ENCODE measurements around the gene P3H4.

The P3H4 gene

GRCh38 chr17:41822216-41823140 is 10.7 kb upstream of the P3H4 start:
- DNase-seq (ENCODE audit: low read depth) = no peak

GRCh38 chr17:41821776-41822175 is 10.0 kb upstream of the P3H4 start:
- DNase-seq (ENCODE audit: low read depth) = no peak

GRCh38 chr17:41818024-41818423 is 6.3 kb upstream of the P3H4 start:
- DNase-seq (ENCODE audit: low read depth) = no peak

- DNase-seq (ENCODE audit: low read depth) = no peak
These were observed 5.0 kb upstream of the P3H4 start for GRCh38 chr17:41816637-41817320.

GRCh38 chr17:41814195-41814594 is 2.4 kb upstream of the P3H4 start:
- DNase-seq (ENCODE audit: low read depth) = peak; percentile 52

GRCh38 chr17:41813699-41814124 is 2.0 kb upstream of the P3H4 start:
- peak; percentile 57 for DNase-seq (ENCODE audit: low read depth)

- peak; percentile 9 for DNase-seq (ENCODE audit: low read depth)
These were observed 1.5 kb upstream of the P3H4 start for GRCh38 chr17:41813152-41813680.

GRCh38 chr17:41812381-41813151 is 817 bp upstream of the P3H4 start, which contains the start of gene FKBP10:
Gene FKBP10 (plus strand): TSS chr17:41813004. CDS start chr17:41813035, 31 bp downstream.
- peak; percentile 92 for DNase-seq (ENCODE audit: low read depth)

GRCh38 chr17:41810659-41811548 is 845 bp downstream of the P3H4 start:
- peak; percentile 14 for DNase-seq (ENCODE audit: low read depth)

GRCh38 chr17:41806685-41807445 is 4.9 kb downstream of the P3H4 start:
- no peak for DNase-seq (ENCODE audit: low read depth)

- DNase-seq (ENCODE audit: low read depth) = no peak
These were observed 8.4 kb downstream of the P3H4 start for GRCh38 chr17:41803049-41804020.

GRCh38 chr17:41801374-41802271 is 10.1 kb downstream of the P3H4 start:
- peak; percentile 78 for DNase-seq (ENCODE audit: low read depth)

- peak; percentile 72 for DNase-seq (ENCODE audit: low read depth)
These were observed 11.0 kb downstream of the P3H4 start for GRCh38 chr17:41800601-41801373.

GRCh38 chr17:41799366-41799765 is 12.4 kb downstream of the P3H4 start:
- no peak for DNase-seq (ENCODE audit: low read depth)

- no peak for DNase-seq (ENCODE audit: low read depth)
These were observed 14.4 kb downstream of the P3H4 start for GRCh38 chr17:41797377-41797776.

GRCh38 chr17:41796121-41796895 is 15.4 kb downstream of the P3H4 start:
- no peak for DNase-seq (ENCODE audit: low read depth)
